GM12873 (cell line): ENCODE results near the gene SOWAHA.

Source experiments
- CTCF ChIP-seq: IDR thresholded peaks from 2 replicates; pipeline ENCODE4 v1.5.1; 2012; ENCODE audit warnings: low read depth, mild to moderate bottlenecking, moderate library complexity, low read length, control low read depth; ENCODE audit not compliant: insufficient read depth; ENCODE audit errors: missing control alignments

Gene SOWAHA

DNA sequence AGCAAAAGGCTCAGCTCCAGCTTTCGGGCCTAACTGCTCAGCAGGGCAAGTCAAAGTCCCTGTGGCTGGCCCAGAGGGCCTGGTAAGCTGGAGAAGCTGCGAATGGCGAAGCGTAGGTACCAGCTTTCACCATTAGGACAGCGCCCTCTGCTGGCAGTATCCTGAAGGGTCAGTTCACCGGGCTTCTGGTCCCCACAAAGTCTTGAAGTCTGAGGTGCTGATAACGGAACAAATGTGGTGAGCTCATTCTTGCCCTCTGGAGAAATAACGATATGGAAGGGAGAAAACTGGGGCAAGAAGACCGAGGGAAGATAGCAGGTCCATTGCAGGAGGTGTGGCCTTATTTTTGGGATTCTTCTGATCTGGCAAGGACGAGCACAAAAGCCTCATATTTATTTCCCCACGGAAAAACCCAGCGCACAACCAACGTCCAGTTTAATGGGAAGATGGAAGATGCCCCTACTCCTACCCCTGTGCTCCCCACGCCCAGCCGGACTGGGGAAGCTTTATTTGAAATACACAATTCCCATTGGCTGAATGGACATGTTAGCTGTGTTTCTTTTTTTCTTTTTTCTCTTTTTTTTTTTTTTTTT, 7.2 kb downstream of the SOWAHA start:
- peak; percentile 94 for TF ChIP-seq CTCF

- no peak for TF ChIP-seq CTCF
Measured at GRCh38 chr5:132821350-132821749, 8.2 kb downstream of the SOWAHA start.

GRCh38 chr5:132821791-132822190, 8.7 kb downstream of the SOWAHA start:
- no peak for TF ChIP-seq CTCF

- peak; percentile 4 for TF ChIP-seq CTCF
Measured at GRCh38 chr5:132822650-132823480, 9.8 kb downstream of the SOWAHA start.

GRCh38 chr5:132823481-132824050, 10.5 kb downstream of the SOWAHA start:
- TF ChIP-seq CTCF = no peak

DNA sequence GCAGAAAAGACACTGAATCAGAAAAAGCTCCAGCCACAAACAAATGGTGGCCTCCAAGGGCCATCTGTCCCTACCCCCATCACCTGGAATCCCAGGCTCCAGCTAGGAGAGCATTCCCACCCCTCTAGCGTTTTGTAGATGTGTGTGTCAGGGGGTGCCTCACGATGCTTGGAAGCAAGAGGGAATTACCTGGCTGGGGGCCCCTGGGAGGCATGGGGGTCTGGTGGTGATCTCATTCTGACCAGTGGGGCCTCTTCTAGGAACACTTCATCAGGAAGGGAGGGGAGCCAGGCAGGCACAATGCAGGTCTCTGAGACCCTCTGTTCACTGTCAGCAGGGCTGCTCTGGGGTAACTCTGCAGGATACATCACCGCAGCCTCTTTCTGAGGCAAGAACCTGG, 11.3 kb downstream of the SOWAHA start:
- no peak for TF ChIP-seq CTCF
